ENCODE measurements around the gene SCAMP4. TPM values are rescaled to one million over a fixed set of nuclear protein-coding genes. Genes with fewer than 3 reads are reported as not detected.

SCAMP4 gene
- total RNA-seq, 1 experiment from 2014 or later = 69.0 TPM

DNA sequence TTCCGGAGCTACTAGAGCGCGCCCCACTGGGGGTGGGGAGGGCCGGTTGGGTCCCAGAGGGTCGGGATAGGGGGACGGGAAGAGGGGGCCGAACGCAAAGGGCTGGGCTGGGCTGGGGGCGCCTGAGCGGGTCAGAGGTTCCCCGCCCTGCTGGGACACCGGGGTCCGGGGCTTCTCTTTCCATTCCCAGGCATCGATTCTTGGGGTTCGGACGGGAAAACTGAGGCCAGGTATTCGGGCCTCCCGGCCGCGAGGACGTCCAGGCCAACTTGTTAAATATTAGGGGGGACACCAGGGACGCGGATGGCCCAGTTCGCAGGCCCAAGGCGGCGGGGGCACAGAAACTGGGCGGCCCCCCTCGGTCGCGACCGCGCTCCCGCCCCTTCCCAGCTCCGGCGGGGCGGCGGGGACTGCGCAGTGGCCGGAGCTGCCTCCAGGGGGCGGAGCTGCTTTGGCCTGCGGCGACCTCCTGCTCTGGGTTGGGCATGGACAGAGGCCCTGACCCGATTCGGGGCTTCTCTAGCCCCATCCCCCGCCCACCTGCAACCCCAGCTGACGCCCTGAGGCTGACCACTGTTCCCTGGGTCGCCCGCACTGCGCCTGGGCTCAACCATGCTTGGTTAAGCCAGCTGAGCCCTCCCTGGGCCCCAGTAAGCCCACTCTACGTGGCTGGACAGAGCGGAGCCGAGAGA is 40.6 kb upstream of the SCAMP4 start:
- peak overlapping the region; percentile 31 for H3K4me2 ChIP-seq (ENCODE audit: insufficient read depth, insufficient read length, low read length)
- no peak overlapping the region for H4K91ac ChIP-seq (ENCODE audit: insufficient read length, low read depth, low read length)
- no peaks in the 10 kb centered on the region for H3K9me3 ChIP-seq (ENCODE audit: control insufficient read depth, low read depth, low read length)
- peaks cover 14% of the 10 kb centered on the region for H3K23me2 ChIP-seq (ENCODE audit: insufficient read length, low read depth, low read length, poor library complexity, severe bottlenecking)
- H3K27ac ChIP-seq (ENCODE audit: insufficient read length, low read depth, low read length) = no peak overlapping the region
- no peak overlapping the region for H2BK12ac ChIP-seq (ENCODE audit: insufficient read length, low read depth, low read length)
- peaks cover 3% of the 10 kb centered on the region for H3K79me1 ChIP-seq (ENCODE audit: insufficient read depth, low read depth, low read length, poor library complexity, severe bottlenecking)
- Mint-ChIP-seq H3K4me3 (peak overlapping the region; percentile 70 to 83), H3K36me3 (ENCODE audit: insufficient read depth in 1 of 3, low read depth in 3 of 3) (no peaks in the 10 kb centered on the region), H3K9me3 (no peaks in the 10 kb centered on the region; a peak in 1 of 5 replicates), H3K27ac (peak overlapping the region in 2 of 3 experiments; percentile 85 to 87; a peak in 4 of 7 replicates), H3K4me1 (peaks cover 12 to 25% of the 10 kb centered on the region in 2 experiments), H3K27me3 (ENCODE audit: low read depth) (peaks cover 6% of the 10 kb centered on the region)
- H2BK20ac ChIP-seq (ENCODE audit: low read depth, low read length, poor library complexity, severe bottlenecking) = no peak overlapping the region
- peak; percentile 89 for DNase-seq
- H3K18ac ChIP-seq (ENCODE audit: insufficient read length, low read depth, low read length) = peak overlapping the region; percentile 79
- no CpG with 5 or more reads among the region's 52 CpGs for WGBS (ENCODE audit: extremely low coverage, insufficient read length, low lambda C conversion rate)
- H3K56ac ChIP-seq (ENCODE audit: insufficient read length, low read depth, low read length) = no peak overlapping the region
- no peaks in the 10 kb centered on the region; the same call in 1 of the 2 replicates for H3K27me3 ChIP-seq (ENCODE audit: insufficient read depth, low read length)
- H2AK5ac ChIP-seq (ENCODE audit: insufficient read length, low read length) = no peak overlapping the region
- no peak overlapping the region for H4K8ac ChIP-seq (replicated peaks; ENCODE audit: insufficient read length, low read depth, low read length)
- H3K4me1 ChIP-seq (ENCODE audit: insufficient read depth, low read length) = no peaks in the 10 kb centered on the region; the same call in 1 of the 2 replicates
- no peak overlapping the region for H2BK5ac ChIP-seq (ENCODE audit: insufficient read length, low read length)
- H2BK15ac ChIP-seq (ENCODE audit: low read depth, low read length) = no peak overlapping the region
- peak overlapping the region; percentile 81 for H3K9ac ChIP-seq (ENCODE audit: extremely low read depth, insufficient read length, low read length)
- no peak overlapping the region for H3T11ph ChIP-seq (ENCODE audit: low read length)
- no peak overlapping the region; the same call in 1 of the 2 replicates for H3K4ac ChIP-seq (ENCODE audit: low read depth, low read length)
- no peak overlapping the region for H2AFZ ChIP-seq (ENCODE audit: low read length)
- H2BK120ac ChIP-seq (ENCODE audit: low read depth, low read length, poor library complexity, severe bottlenecking) = peak overlapping the region; percentile 51
- no peak overlapping the region for H3K23ac ChIP-seq (ENCODE audit: insufficient read length, low read depth, low read length)
- peak overlapping the region; percentile 92 for H3K14ac ChIP-seq (ENCODE audit: insufficient read depth, low read length)
- peaks cover 20% of the 10 kb centered on the region; the same call in 1 of the 2 replicates for H3K79me2 ChIP-seq (ENCODE audit: insufficient read depth, low read length)
- peaks cover 3% of the 10 kb centered on the region for H4K20me1 ChIP-seq (ENCODE audit: control insufficient read depth, insufficient read depth, insufficient read length)
- no peak overlapping the region for H4K5ac ChIP-seq (ENCODE audit: insufficient read length, low read depth, low read length)
- TF ChIP-seq, protein P1, sequence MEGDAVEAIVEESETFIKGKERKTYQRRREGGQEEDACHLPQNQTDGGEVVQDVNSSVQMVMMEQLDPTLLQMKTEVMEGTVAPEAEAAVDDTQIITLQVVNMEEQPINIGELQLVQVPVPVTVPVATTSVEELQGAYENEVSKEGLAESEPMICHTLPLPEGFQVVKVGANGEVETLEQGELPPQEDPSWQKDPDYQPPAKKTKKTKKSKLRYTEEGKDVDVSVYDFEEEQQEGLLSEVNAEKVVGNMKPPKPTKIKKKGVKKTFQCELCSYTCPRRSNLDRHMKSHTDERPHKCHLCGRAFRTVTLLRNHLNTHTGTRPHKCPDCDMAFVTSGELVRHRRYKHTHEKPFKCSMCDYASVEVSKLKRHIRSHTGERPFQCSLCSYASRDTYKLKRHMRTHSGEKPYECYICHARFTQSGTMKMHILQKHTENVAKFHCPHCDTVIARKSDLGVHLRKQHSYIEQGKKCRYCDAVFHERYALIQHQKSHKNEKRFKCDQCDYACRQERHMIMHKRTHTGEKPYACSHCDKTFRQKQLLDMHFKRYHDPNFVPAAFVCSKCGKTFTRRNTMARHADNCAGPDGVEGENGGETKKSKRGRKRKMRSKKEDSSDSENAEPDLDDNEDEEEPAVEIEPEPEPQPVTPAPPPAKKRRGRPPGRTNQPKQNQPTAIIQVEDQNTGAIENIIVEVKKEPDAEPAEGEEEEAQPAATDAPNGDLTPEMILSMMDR (conservative IDR thresholded peaks at IDR 0.05) = peak; percentile 87

All from H9 (cell line).